GM21723 (cell line): Measurements from ENCODE around the gene TIMM13.

ENCODE experiments used
- ATAC-seq: cut with Tn5 transposase; IDR thresholded peaks from one replicate; pipeline ENCODE4 v1.9.1; 2021; ENCODE audit warnings: mild to moderate bottlenecking, moderate library complexity; ENCODE audit not compliant: unreplicated experiment

Gene TIMM13

GRCh38 chr19:2455851-2456570 lies 28.6 kb upstream of the TIMM13 start:
- ATAC-seq, result peak; percentile 39

DNA sequence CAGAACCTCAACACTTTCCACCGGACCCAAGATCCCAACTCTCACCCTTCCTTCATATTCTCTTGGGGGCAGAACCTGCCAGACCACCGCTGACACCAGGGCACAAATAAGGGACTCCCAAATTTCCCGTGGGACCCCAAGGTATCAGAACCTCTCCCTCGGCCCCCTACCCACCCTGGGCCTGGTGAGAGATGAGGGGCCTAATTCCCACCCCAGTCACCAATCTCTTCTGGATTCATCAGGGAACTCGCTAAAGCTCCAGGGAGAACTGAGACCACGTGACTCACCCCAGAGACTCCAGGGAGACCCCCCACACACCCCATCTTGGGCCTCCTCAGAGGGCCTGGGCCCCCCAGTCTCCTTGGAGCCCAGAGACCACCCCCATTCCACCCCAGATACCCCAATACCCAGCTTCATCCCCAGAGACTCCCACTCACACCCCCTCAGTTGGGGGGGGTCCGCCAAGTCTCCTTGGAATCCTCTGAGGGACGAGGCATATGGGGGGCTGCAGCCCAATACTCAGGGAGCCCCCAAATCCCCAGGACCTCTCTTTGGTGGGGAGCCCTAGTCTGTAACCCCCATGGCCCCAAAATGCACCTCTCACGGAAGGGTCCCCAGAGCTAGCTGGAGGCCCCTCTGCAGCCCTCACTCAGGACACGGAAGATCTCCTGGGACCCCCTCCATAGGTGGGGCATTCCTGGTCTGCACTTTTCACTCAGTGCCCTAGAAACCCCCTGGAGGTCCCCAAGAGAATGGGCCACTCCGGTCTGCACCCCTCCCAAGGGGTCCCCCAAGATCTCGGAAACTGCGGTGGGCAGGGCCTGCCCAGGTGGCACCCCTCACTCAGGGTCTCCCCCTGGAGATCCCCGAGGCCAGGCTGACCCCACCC lies 27.8 kb upstream of the TIMM13 start:
- no peak for ATAC-seq

- no peak for ATAC-seq
These were observed 27.0 kb upstream of the TIMM13 start for GRCh38 chr19:2454199-2454961.

DNA sequence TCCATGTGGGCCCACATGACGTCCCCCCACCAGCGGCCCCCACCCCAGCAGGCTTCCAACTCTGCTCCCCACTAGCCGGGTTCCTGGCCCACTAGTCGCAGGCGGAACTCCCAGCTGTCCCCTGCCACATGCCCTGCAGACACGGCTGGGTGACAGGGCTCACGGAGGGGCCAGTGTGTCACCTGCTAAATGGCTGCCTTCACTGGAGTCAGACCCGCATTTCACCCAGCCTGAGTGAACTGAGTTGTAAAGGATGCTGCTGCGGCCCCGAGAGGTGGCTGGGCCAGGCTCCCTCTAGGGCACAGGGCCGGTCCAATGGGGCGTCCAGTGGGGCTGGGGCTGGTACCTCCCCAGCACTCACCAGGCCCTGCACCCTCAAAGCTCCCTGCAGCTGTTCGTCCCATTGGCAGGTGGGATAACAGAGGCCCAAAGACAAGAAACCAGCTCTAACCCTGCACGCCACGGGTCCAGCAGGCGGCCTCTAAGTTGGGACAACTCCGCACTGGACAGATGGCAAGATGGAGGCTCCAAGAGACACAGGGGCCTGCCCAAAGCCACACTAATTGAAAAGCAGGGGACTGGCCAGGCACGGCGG lies 26.1 kb upstream of the TIMM13 start:
- ATAC-seq, result no peak

DNA sequence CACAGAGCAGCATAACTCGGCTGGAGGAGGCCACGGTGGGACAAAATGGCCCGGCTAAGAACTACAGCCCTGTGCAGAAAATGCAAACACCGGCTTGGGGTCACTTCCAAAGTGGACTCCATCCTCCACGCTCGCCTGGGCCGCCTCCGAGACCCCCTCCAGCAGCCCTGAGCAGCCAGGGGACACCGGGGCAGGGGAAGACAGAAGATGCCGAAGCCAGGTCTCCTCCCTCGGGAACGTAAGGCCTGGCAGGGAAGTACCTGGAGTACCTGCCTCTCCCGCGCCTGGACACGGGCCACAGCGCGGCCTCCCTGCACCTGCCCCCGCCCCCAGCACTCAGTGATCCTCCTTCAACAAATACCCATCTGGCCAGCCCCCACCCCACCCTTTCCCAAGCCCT lies 24.4 kb upstream of the TIMM13 start:
- ATAC-seq, result no peak

DNA sequence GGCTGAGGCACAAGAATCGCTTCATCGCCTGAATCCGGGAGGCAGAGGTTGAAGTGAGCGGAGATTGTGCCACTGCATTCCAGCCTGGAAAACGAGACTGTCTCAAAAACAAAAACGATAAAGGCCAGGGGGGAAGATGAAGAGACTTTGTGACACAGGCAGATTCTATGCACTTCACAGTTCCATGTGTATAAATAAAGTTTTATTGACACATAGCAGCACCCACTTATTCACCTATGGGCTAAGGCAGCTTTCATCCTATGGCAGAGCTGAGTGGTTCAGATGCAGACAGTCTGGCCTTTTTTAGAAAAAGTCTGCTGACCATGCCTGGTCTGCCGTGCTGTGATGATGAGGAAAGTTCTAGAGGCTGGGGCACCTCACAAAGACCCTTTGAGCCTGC lies 23.8 kb upstream of the TIMM13 start:
- ATAC-seq, result no peak

- no peak for ATAC-seq
These were observed 21.6 kb upstream of the TIMM13 start for GRCh38 chr19:2449019-2449418.

DNA sequence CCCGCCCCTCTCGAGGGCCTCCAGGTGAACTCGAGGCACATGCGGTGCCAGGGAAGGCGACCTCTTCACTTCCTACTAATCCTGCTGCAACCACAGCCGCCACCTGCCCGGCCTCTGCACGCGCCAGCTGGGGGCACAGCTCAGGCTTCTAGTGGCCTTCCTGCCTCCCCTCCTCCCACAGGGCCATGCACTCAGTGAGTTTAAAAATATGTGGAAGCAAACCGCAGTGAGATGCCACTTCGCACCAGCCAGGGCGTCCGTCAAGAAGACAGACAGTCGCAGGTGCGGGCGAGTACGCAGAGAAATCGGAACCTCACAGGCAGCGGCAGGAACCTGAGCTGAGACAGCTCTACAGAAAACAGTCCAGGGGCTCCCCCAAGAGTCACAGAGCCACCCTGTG lies 19.0 kb upstream of the TIMM13 start:
- ATAC-seq, result no peak

GRCh38 chr19:2444251-2445002 lies 17.0 kb upstream of the TIMM13 start:
- ATAC-seq, result no peak

DNA sequence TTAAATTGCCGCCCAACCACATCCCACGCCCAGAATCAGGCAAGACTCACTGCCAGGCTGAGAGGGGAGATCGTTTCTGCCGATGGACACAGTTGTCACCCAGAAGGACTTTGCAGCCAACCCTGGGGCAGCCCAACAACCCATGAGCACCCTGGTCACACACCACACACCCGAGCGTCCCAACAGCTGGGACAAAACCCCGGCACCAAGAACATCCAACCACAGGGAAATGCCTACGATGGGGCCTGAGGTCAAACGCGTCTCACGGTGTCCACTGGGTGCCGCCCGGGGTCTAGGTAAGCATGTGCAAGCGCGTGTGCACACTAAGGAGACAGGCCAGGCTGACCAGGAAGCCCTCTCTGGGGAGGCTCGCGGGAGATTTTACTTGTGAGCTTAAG lies 16.4 kb upstream of the TIMM13 start:
- no peak for ATAC-seq

DNA sequence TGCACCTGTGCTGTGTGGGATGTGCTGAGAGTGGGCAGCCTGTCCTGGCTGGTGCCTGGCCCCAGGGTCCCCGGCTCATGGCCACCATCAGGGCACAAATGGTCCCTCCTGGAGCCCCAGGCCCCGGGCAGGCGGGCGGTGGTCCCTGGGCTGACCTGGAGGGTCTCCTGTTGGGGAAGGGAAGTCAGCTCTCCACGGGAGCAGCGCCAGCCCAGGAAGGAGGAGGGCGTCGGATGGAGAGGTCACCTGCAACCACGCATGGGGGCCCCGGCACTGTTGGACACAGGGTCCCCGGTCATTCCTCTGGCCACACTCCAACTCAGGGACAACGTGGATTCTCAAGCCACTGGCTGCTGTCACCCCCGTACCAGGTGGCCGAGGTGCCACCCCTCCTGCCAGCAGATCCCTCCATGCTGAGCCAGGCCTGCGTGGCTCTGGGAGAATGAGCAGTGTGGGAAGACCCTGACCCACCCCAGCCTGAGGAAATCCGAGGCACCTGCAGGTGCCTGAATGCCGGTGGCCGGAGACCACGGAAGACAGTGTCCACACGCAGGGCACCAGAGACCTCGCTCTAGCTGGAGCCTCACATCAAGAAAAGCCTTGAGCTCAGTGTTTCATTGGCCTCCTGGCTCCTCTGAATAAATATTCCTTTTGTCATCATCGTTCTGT lies 15.9 kb upstream of the TIMM13 start:
- no peak for ATAC-seq

DNA sequence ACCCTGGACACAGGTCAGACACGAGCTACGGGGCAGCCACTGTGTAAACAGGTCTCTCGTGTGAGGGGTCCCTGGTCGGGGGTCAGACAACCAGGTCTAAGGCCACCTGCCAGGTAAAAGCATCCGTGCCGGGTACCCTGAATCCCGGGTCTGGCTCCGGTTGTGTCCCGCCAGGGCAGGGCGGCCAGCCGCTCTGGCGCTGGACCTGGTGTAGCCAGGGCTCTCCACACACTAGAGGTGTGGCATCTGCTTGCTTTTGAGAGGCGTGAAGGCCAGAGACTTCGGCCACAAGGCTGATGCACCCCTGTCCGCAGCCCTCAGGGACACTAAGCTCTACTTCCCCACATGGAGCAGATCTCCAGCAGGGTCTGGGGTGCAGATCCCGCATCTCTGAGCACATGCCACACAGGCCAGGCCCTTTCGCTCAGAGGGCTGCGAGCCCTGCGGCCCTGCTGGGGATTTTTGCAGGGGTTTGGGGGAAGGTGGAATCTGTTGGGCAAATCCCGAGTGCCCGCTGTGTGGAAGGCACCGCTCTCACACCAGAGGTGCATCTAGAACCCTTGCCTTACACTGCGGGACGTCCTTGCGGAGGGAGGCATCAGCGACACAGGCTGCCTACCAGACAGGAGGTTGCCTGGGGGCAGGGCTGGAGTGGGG lies 13.8 kb upstream of the TIMM13 start:
- ATAC-seq, result no peak

GRCh38 chr19:2440515-2440914 lies 13.1 kb upstream of the TIMM13 start:
- ATAC-seq, result no peak

DNA sequence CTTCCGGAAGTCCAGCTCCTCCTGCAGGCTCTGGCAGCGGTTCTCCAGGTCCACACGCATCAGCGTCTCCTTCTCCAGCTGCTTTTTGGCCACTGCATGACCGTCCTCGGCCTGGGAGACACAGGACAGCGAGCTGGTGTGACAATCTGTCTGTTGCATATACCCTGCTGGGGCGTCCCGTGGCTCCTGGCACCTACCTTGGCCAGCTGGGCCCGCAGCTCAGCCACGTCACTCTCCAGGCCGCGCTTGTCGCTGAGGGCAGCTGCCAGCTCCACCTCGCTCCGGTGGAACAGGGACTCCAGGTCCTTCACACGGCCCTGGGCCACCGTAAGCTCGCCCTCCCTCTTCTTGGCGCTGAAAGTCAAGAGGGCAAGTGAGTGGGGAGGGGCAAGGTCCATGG lies 10.8 kb upstream of the TIMM13 start:
- ATAC-seq, result no peak

- no peak for ATAC-seq
These were observed 9.5 kb upstream of the TIMM13 start for GRCh38 chr19:2436926-2437325.

DNA sequence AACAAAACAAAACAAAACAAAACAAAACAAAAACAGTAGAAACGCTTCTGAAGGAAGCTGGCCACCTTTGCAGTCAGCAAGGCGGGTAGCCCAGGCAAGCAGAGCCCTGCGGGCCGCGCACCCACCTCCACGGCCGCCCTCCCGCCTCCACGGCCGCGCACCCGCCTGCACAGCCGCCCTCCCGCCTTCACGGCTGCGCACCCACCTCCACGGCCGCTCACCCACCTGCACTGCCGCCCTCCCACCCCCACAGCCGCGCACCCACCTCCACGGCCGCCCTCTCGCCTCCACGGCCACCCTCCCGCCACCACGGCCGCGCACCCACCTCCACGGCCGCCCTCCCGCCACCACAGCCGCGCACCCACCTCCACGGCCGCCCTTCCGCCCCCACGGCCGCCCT lies 9.0 kb upstream of the TIMM13 start:
- ATAC-seq, result no peak

- ATAC-seq, result no peak
These were observed 7.4 kb upstream of the TIMM13 start for GRCh38 chr19:2434721-2435265.

DNA sequence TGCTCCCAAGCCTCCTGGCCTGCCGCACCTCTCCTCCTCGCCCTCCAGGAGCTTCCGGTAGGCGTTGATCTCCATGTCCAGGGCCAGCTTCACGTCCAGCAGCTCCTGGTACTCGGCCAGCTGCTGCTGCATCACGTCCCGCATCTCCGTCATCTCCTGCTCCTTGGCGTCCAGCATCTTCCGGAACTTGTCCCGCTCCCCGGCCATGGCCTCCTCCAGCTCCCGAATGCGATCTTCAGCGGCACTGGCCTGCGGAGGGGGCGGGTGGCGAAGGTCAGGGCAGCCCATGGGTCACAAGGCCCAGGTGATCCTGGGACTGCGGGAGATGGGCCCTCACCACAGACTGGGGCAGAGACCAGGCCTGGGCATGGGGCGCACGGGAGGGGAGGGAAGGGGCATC lies 6.9 kb upstream of the TIMM13 start:
- no peak for ATAC-seq

DNA sequence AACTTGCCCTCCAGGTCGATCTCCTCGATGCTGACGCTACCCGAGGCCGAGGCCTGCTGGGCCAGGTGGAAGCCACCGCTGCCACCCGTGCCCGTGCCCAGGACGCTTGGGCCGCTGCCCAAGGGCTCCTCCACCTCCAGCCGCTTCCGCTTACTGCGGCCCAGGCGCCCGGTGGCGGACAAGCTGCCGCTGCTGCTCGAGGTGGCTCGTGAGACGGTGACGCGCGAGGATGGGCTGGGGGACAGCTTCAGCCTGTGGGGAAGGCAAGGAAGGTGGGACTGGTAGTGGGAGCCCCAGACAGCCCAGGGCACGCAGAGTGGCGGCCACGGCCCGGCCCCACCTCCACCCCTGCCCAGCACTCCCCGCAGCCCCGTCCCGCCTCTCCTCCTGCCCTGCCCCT lies 6.5 kb upstream of the TIMM13 start:
- ATAC-seq, result no peak
